Tibial artery (tissue), 4 donors: ENCODE measurements around the gene CCSAP.

Source experiments
- DNase-seq, 2 donors: peaks; one replicate each; pipeline ENCODE4 v3.0.0-alpha.2; 2019
- H3K27ac ChIP-seq, 2 donors: fragments of 200-600 bp; sonication (generic) in 1 of 2; 1 replicate in 1 of 2; 2 replicates in 1 of 2; pipeline ENCODE4 v1.5.1; 2018 to 2019; ENCODE audit warnings: mild to moderate bottlenecking in 1 of 2
- H3K27me3 ChIP-seq, 2 donors: fragments of 200-600 bp; sonication (generic) in 1 of 2; one replicate each; pipeline versions ENCODE4 v1.5.1 to v1.6.0; 2016 to 2019
- H3K36me3 ChIP-seq, 3 donors: fragments of 200-600 bp; sonication (generic) in 2 of 3; one replicate each; pipeline ENCODE4 v1.5.1; 2016 to 2019; ENCODE audit warnings: mild to moderate bottlenecking in 2 of 3
- H3K4me1 ChIP-seq, 4 donors: fragments of 200-600 bp; sonication (generic) in 2 of 4; 1 replicate in 3 of 4; 2 replicates in 1 of 4; pipeline ENCODE4 v1.5.1; 2016 to 2019
- H3K4me3 ChIP-seq, 2 donors: fragments of 200-600 bp; sonication (generic) in 1 of 2; 1 replicate in 1 of 2; 2 replicates in 1 of 2; pipeline ENCODE4 v1.5.1; 2018 to 2019; ENCODE audit warnings: mild to moderate bottlenecking in 2 of 2
- H3K9me3 ChIP-seq, 3 donors: fragments of 200-600 bp; sonication (generic) in 1 of 3; one replicate each; pipeline ENCODE4 v1.5.1; 2016 to 2019
- intact Hi-C: fragments of 100-400 bp; cut with DNase I; formaldehyde crosslinking; loops from one replicate; pipeline ENCODE4 v1.15.0; 2023; ENCODE audit warnings: low total_unique reads
- TF ChIP-seq, protein P1 (sequence below), 2 experiments: fragments of 200-600 bp in 1 of 2; fragments of 450-650 bp in 1 of 2; IDR thresholded peaks; one replicate each; pipeline ENCODE4 v1.5.1; 2017 to 2019; ENCODE audit warnings: antibody characterized with exemption in 2 of 2, mild to moderate bottlenecking in 1 of 2, moderate library complexity in 1 of 2

The CCSAP gene

DNA sequence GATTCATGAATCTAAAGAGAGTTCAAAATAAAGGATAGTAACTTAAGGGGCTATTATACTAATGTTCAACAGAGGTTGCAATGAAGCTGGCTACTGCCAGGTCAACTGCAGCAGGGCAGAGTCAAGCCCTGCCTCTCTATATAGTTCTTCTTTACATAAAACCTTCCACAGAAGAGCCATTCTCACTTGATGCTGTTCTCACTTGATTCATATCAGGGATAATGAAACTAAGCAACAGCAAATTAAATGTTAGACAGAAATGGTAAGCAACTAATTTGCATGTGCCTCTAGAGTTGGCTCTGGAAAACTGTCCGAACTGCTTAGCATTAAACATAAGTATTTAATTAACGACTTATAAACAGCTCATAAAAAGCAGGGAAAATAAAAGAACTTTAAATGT is 17.4 kb downstream of the CCSAP start:
- no peak overlapping the region for H3K4me3 ChIP-seq
- no peaks in the 10 kb centered on the region for H3K4me1 ChIP-seq
- no peaks in the 10 kb centered on the region for H3K9me3 ChIP-seq
- intact Hi-C loops: no loop called here
- no peaks in the 10 kb centered on the region for H3K27me3 ChIP-seq
- DNase-seq: no peak
- no peak overlapping the region for H3K27ac ChIP-seq
- peaks cover 39 to 63% (median 41%) of the 10 kb centered on the region in 3 donors for H3K36me3 ChIP-seq
- TF ChIP-seq, protein P1, sequence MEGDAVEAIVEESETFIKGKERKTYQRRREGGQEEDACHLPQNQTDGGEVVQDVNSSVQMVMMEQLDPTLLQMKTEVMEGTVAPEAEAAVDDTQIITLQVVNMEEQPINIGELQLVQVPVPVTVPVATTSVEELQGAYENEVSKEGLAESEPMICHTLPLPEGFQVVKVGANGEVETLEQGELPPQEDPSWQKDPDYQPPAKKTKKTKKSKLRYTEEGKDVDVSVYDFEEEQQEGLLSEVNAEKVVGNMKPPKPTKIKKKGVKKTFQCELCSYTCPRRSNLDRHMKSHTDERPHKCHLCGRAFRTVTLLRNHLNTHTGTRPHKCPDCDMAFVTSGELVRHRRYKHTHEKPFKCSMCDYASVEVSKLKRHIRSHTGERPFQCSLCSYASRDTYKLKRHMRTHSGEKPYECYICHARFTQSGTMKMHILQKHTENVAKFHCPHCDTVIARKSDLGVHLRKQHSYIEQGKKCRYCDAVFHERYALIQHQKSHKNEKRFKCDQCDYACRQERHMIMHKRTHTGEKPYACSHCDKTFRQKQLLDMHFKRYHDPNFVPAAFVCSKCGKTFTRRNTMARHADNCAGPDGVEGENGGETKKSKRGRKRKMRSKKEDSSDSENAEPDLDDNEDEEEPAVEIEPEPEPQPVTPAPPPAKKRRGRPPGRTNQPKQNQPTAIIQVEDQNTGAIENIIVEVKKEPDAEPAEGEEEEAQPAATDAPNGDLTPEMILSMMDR (IDR thresholded peaks at IDR 0.05): no peak

DNA sequence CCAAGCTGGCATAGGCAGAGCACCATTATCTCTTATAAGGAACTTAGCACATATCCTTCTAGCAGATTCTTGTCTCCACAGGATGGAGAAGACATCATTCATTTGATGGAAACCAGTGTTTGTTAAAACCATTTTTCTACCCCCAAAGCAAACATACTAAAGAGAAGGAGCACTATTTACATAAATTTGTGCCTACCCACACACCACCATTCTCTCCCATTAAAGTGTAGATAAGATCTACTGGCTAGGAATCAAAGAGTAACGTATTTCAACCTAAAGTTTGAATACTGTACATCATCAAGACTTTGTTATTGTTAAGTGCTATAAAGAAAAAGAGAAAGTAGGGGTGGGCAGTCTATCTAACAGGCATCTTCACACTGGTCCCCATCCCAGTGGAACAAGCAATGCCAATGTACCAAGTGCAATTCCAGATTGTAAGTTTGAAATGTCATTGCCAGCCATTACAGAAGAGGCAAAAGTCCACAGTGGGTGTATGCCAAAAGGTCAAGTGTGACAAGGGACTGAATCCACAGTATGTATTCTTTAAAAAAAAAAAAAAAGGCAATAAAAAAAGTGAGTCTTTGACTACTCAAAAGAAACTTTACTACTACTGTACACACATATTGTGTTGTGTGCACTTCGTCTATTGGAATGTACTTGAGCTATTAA is 18.8 kb downstream of the CCSAP start:
- DNase-seq: no peak
- intact Hi-C loops: no loop called here
- Histone ChIP-seq H3K27ac (no peak overlapping the region), H3K4me3 (no peak overlapping the region), H3K36me3 (peaks cover 46 to 68% (median 52%) of the 10 kb centered on the region in 3 donors), H3K4me1 (no peaks in the 10 kb centered on the region), H3K9me3 (no peaks in the 10 kb centered on the region), H3K27me3 (no peaks in the 10 kb centered on the region)
- TF ChIP-seq, protein P1 (IDR thresholded peaks at IDR 0.05): no peak

DNA sequence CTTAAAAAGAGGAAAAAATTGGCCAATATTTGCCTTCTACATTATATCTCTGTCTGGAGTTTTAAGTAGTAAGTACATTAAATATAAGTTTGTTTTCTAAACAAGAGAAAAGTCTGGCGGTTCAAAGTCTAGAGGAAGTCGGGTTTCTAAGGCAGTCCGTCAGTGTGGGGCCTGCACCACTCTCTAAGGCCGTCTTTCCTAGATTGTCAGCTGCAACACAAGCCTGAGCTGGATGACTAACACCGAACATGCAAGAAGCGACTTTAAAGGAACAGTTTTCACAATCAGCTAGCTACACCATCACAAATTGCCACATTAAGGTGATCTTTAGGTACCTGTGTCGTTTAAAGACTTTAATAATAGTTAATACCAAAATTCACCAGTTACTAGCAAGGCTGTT is 19.6 kb downstream of the CCSAP start:
- DNase-seq: no peak
- no peaks in the 10 kb centered on the region for H3K4me1 ChIP-seq
- intact Hi-C loops: no loop called here

DNA sequence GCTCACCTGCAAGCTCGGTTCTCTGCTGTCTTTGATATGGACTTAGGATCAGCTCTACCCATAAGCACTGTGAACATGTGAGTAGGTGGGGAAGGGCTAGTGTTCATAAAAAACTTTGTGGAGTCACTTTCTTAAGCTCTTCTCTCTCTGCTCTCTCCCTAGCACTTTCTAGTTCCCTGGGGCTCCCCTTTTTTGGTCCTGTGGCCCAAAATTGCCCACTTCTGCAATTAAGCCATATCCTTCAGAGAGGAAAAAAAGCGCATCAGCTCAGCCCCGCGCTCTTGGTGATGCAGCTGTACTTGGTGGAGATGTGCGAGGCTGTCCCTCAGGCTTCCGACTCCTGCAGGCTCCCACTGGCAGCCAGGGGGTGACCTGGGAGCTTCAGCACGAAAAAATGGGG is 23.4 kb downstream of the CCSAP start:
- Histone ChIP-seq H3K27me3 (no peaks in the 10 kb centered on the region), H3K4me1 (no peaks in the 10 kb centered on the region), H3K4me3 (no peak overlapping the region), H3K27ac (no peak overlapping the region), H3K36me3 (peaks cover 37 to 51% (median 39%) of the 10 kb centered on the region in 3 donors), H3K9me3 (no peaks in the 10 kb centered on the region)
- DNase-seq: no peak
- intact Hi-C loops: no loop called here
- TF ChIP-seq, protein P1 (IDR thresholded peaks at IDR 0.05): no peak

More for the DNA sequence above, 19.6 kb downstream of the CCSAP start:
- no peaks in the 10 kb centered on the region for H3K9me3 ChIP-seq
- no peaks in the 10 kb centered on the region for H3K27me3 ChIP-seq
- H3K36me3 ChIP-seq: peaks cover 46 to 66% (median 47%) of the 10 kb centered on the region in 3 donors
- TF ChIP-seq, protein P1 (IDR thresholded peaks at IDR 0.05): no peak
- H3K4me3 ChIP-seq: no peak overlapping the region
- H3K27ac ChIP-seq: no peak overlapping the region

DNA sequence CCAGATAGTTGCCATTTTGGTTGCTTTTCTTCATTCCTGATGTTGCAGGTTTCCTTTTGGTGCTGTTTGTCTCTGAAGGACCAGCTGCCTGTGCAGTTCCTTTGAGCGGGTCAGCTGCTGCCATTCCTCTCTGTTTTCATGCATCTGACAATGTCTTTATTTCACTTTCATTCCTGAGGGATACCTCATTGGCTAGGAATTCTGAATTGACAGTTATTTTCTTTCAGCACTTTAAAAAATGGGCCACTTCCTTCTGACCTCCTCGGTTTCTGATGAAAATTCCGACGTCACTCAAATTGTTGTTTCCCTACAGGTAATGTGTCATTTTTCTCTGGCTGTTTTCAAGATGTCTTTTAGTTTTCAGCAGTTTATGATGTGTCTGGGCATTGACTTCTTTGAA is 24.8 kb downstream of the CCSAP start:
- DNase-seq: no peak
- Histone ChIP-seq H3K4me3 (no peak overlapping the region), H3K36me3 (peaks cover 24 to 45% (median 30%) of the 10 kb centered on the region in 3 donors), H3K27ac (no peak overlapping the region), H3K9me3 (no peaks in the 10 kb centered on the region), H3K4me1 (no peaks in the 10 kb centered on the region), H3K27me3 (no peaks in the 10 kb centered on the region)
- TF ChIP-seq, protein P1 (IDR thresholded peaks at IDR 0.05): no peak
- intact Hi-C loops: no loop called here
